Colonic mucosa (tissue), 4 donors: ENCODE results near the gene NDOR1. TPM values are rescaled to one million over a fixed set of nuclear protein-coding genes. Genes with fewer than 3 reads are reported as not detected.

Source experiments
- DNase-seq: peaks from one replicate; pipeline ENCODE4 v3.0.0-alpha.2; 2020
- H3K27ac ChIP-seq: fragments of 200-600 bp; one replicate; pipeline ENCODE4 v1.8.0; 2021
- H3K27me3 ChIP-seq: fragments of 200-600 bp; one replicate; pipeline ENCODE4 v1.8.0; 2021
- H3K36me3 ChIP-seq: fragments of 200-600 bp; one replicate; pipeline ENCODE4 v1.8.0; 2021
- H3K4me1 ChIP-seq: fragments of 200-600 bp; one replicate; pipeline ENCODE4 v1.8.0; 2021; ENCODE audit warnings: mild to moderate bottlenecking
- H3K4me3 ChIP-seq: fragments of 200-600 bp; one replicate; pipeline ENCODE4 v1.8.0; 2021
- H3K9ac ChIP-seq, 2 donors: one replicate each; pipeline ENCODE4 v1.7.0; 2013; ENCODE audit warnings: control low read depth in 2 of 2, low read depth in 2 of 2, low read length in 2 of 2
- H3K9me3 ChIP-seq: fragments of 200-600 bp; one replicate; pipeline ENCODE4 v1.8.0; 2021
- intact Hi-C: fragments of 100-400 bp; cut with DNase I; formaldehyde crosslinking; loops from one replicate; pipeline ENCODE4 v1.14.1; 2022
- total RNA-seq, 2 donors: library from RNA; stranded (reverse); fragmentation: NEBNext Ultra II Directional in 1 of 2; extraction: Animal tissue kit (Norgen Biotek cat#: 25700) in 1 of 2; gene quantifications; one replicate each; pipeline ENCODE4 v1.2.1, GENCODE V29; 2021
- TF ChIP-seq, protein P1 (sequence below): fragments of 200-600 bp; IDR thresholded peaks from one replicate; pipeline ENCODE4 v1.8.0; 2022; ENCODE audit warnings: antibody characterized with exemption, mild to moderate bottlenecking
- donor health status: healthy.
- donor health status: DM: no; HTN: no; CAD: no.
- donor health status: DM: no; HTN: no; CAD: no.

The NDOR1 gene
- total RNA-seq, 2 donors from 2014 or later, result 11.7 to 36.9 TPM

DNA sequence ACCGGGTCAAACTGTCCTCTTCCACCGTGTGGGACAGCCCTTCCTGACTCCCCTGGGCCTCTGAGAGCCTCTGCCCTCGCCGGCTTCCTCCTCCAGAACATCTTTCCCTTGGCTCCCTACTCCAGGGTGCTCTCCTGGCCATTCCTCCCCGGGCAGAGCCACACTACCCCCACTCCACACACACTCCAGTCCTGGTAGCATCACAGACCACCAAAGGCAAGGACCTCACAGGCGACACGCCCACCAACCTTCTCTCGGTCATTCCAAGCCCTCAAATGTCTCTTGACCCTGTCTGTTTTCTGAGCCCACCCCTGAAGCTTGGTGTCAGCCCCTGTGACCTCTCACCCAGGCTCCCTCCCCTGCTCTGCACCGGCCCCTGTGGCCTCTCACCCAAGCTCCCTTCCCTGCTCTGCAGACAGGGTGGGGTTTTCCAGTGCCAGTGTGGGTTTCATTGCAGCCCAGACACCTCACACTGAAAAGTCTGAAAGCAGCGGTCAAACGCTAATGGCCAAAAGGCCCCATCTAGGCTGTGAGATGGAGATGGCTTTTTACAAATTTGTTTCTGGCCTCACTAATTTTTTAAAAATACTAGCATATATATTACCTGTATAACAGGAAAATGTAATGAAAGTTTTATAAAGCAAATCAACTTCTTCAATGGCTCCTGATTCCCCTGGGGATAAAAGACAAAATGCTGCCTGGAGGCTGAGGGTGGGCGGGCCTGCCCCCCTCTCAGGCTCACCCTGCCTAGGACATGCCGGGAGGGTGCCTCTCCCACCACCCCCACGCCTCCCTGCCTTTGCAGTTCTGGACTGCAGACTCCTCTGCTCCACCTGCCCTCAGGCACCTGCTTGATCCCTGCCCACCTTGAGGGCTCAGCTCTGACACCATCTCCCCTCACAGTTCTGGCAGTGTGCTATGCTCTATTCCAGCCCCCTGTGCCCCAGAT is 46.1 kb upstream of the NDOR1 start:
- intact Hi-C loops, result no loop called here
- no peak overlapping the region for H3K4me3 ChIP-seq
- no peak overlapping the region for H3K27ac ChIP-seq
- no peaks in the 10 kb centered on the region for H3K36me3 ChIP-seq
- peaks cover 81% of the 10 kb centered on the region for H3K27me3 ChIP-seq
- no peak for DNase-seq
- no peaks in the 10 kb centered on the region for H3K9me3 ChIP-seq
- H3K9ac ChIP-seq, result no peak overlapping the region
- TF ChIP-seq, protein P1, sequence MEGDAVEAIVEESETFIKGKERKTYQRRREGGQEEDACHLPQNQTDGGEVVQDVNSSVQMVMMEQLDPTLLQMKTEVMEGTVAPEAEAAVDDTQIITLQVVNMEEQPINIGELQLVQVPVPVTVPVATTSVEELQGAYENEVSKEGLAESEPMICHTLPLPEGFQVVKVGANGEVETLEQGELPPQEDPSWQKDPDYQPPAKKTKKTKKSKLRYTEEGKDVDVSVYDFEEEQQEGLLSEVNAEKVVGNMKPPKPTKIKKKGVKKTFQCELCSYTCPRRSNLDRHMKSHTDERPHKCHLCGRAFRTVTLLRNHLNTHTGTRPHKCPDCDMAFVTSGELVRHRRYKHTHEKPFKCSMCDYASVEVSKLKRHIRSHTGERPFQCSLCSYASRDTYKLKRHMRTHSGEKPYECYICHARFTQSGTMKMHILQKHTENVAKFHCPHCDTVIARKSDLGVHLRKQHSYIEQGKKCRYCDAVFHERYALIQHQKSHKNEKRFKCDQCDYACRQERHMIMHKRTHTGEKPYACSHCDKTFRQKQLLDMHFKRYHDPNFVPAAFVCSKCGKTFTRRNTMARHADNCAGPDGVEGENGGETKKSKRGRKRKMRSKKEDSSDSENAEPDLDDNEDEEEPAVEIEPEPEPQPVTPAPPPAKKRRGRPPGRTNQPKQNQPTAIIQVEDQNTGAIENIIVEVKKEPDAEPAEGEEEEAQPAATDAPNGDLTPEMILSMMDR, result no peak
- H3K4me1 ChIP-seq, result peaks cover 16% of the 10 kb centered on the region

DNA sequence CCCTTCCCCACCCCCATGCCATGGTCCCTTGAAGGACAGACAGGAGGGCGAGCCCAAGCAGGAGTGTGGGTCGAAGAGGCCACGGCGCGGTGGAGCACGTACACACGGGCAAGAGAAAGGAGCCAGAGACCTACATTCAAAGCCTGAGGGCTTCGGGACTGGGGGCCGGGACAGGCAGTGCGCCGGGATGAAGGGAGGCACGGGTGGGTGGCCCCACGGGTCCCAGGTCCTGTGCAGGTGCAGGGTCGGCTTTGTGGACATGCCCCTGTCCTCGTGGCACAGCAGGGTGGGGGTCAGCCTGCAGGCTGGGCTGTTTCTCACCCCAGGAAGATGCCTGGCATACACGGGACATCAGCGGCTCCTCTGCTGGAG is 45.5 kb upstream of the NDOR1 start:
- Histone ChIP-seq H3K9me3 (no peaks in the 10 kb centered on the region), H3K27ac (no peak overlapping the region), H3K27me3 (peaks cover 84% of the 10 kb centered on the region), H3K4me3 (no peak overlapping the region), H3K4me1 (peaks cover 16% of the 10 kb centered on the region), H3K36me3 (no peaks in the 10 kb centered on the region), H3K9ac (no peak overlapping the region)
- TF ChIP-seq, protein P1, result no peak
- DNase-seq, result no peak
- intact Hi-C loops, result no loop called here

DNA sequence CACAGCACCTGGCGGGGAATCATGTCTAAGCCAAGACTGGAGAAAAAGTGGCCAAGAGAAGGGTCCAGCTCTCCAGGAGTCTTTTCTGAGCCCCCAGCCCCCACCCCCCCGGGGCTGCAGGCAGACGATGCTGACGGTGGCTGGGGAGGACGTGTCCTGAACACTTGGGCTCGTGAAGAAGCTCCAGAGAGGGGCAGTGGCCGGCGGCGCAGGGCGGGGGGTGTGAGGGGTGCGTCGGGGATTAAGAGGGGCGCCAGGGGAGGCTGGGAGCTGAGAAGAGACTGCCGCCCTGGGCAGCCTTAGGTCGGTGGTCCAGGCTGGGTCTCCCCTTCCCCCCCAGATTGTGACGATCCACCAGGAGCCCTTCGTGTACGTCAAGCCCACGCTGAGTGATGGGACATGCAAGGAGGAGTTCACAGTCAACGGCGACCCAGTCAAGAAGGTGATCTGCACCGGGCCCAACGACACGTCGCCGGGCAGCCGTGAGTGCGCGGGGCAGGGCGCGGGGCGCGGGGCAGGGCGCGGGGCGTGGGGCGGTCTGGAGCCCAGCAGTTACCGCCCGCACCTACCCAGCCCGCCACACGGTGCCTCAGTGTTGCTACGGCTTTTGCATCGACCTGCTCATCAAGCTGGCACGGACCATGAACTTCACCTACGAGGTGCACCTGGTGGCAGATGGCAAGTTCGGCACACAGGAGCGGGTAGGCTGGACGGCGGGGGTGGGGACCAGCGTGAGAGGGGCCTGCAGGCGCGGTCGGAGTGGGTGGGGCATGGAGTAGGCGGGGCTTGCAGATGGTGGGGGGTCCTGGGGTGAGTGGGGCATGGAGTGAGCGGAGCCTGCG is 44.6 kb upstream of the NDOR1 start:
- DNase-seq, result no peak
- Histone ChIP-seq H3K27ac (no peak overlapping the region), H3K4me3 (no peak overlapping the region), H3K27me3 (peaks cover 82% of the 10 kb centered on the region), H3K4me1 (peaks cover 16% of the 10 kb centered on the region), H3K9me3 (no peaks in the 10 kb centered on the region), H3K36me3 (no peaks in the 10 kb centered on the region), H3K9ac (no peak overlapping the region)
- intact Hi-C loops, result no loop called here
- TF ChIP-seq, protein P1, result no peak

DNA sequence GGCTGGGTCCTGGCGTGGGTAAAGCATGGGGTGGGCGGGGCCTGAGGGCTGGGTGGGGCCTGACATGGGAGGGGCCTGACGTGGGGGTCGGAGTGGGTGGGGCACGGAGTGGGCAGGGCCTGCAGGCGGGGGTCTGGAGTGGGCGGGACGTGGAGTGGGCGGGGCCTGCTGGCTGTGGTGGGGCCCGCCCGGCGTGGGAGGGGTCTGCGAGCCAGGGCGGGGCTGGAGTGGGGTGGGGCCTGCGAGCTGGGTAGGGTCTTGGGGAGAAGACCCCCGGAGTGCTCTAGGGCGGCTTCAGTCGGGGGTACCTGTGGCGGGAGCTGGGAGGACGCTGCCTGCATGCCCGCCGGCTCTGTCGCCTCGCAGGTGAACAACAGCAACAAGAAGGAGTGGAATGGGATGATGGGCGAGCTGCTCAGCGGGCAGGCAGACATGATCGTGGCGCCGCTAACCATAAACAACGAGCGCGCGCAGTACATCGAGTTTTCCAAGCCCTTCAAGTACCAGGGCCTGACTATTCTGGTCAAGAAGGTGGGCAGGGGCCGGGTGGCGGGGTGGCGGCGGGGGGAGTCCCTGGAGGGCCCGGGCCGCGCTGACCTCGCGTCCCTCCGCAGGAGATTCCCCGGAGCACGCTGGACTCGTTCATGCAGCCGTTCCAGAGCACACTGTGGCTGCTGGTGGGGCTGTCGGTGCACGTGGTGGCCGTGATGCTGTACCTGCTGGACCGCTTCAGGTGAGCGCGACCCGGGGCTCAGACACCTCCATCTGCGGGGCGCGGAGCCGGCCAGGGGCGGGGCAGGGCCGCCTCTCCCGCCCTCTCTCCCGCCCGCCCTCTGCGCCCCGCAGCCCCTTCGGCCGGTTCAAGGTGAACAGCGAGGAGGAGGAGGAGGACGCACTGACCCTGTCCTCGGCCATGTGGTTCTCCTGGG is 43.7 kb upstream of the NDOR1 start:
- Histone ChIP-seq H3K4me1 (peaks cover 16% of the 10 kb centered on the region), H3K4me3 (no peak overlapping the region), H3K27me3 (peaks cover 80% of the 10 kb centered on the region), H3K9me3 (no peaks in the 10 kb centered on the region), H3K36me3 (no peaks in the 10 kb centered on the region), H3K27ac (no peak overlapping the region), H3K9ac (no peak overlapping the region)
- intact Hi-C loops, result no loop called here
- TF ChIP-seq, protein P1, result no peak
- no peak for DNase-seq
